GM19455 (cell line): Measurements from ENCODE around the gene PON1.

ENCODE experiments used
- ATAC-seq: cut with Tn5 transposase; IDR thresholded peaks from one replicate; pipeline ENCODE4 v1.9.1; 2021; ENCODE audit not compliant: unreplicated experiment

PON1 gene

GRCh38 chr7:95324431-95324830 lies at the start of gene PON1:
Gene PON1, minus strand, starts transcription at chr7:95324532. Its CDS starts 57 bp downstream, at chr7:95324475.
- ATAC-seq, result no peak

- ATAC-seq, result no peak
These were observed 49.0 kb upstream of the PON1 start for GRCh38 chr7:95373323-95373722.

- no peak for ATAC-seq
These were observed 43.9 kb upstream of the PON1 start for GRCh38 chr7:95368235-95368634.

- no peak for ATAC-seq
These were observed 43.3 kb upstream of the PON1 start for GRCh38 chr7:95367606-95368005.

- no peak for ATAC-seq
These were observed 40.8 kb upstream of the PON1 start for GRCh38 chr7:95365151-95365550.

- no peak for ATAC-seq
These were observed 33.3 kb upstream of the PON1 start for GRCh38 chr7:95357623-95358022.

- no peak for ATAC-seq
These were observed 18.4 kb upstream of the PON1 start for GRCh38 chr7:95342642-95343307.

- ATAC-seq, result no peak
These were observed 17.7 kb upstream of the PON1 start for GRCh38 chr7:95342029-95342428.

- no peak for ATAC-seq
These were observed 16.2 kb upstream of the PON1 start for GRCh38 chr7:95340491-95340890.

GRCh38 chr7:95338832-95339231 lies 14.5 kb upstream of the PON1 start:
- no peak for ATAC-seq

- no peak for ATAC-seq
These were observed 10.8 kb upstream of the PON1 start for GRCh38 chr7:95335093-95335492.

- no peak for ATAC-seq
These were observed 10.1 kb upstream of the PON1 start for GRCh38 chr7:95334447-95334846.

GRCh38 chr7:95330961-95331337 lies 6.6 kb upstream of the PON1 start:
- ATAC-seq, result peak; percentile 25

GRCh38 chr7:95330204-95330960 lies 6.0 kb upstream of the PON1 start:
- peak; percentile 89 for ATAC-seq

GRCh38 chr7:95327356-95327755 lies 3.0 kb upstream of the PON1 start:
- ATAC-seq, result no peak

GRCh38 chr7:95323410-95324129 lies 762 bp downstream of the PON1 start:
- ATAC-seq, result no peak

- ATAC-seq, result no peak
These were observed 1.5 kb downstream of the PON1 start for GRCh38 chr7:95322854-95323253.

- no peak for ATAC-seq
These were observed 1.9 kb downstream of the PON1 start for GRCh38 chr7:95322396-95322795.

GRCh38 chr7:95321720-95322119 lies 2.6 kb downstream of the PON1 start:
- no peak for ATAC-seq

GRCh38 chr7:95320651-95321050 lies 3.7 kb downstream of the PON1 start:
- ATAC-seq, result no peak

- no peak for ATAC-seq
These were observed 4.8 kb downstream of the PON1 start for GRCh38 chr7:95319570-95319969.

- no peak for ATAC-seq
These were observed 5.7 kb downstream of the PON1 start for GRCh38 chr7:95318501-95319100.
